Stomach (tissue), 9 donors: ENCODE data around the gene ZBTB49. TPM values are rescaled to one million over a fixed set of nuclear protein-coding genes. Genes with fewer than 3 reads are reported as not detected.

Experiments
- DNase-seq, 2 donors: peaks; one replicate each; pipeline versions ENCODE4 v3.0.0 to v3.0.0-alpha.2; 2013 to 2019
- H3K27ac ChIP-seq, 5 donors: fragments of 200-600 bp in 4 of 5; sonication (generic) in 4 of 5; one replicate each; pipeline ENCODE4 v1.5.1; 2013 to 2019; ENCODE audit warnings: mild to moderate bottlenecking in 1 of 5, moderate library complexity in 1 of 5
- H3K27me3 ChIP-seq, 3 donors: fragments of 200-600 bp; sonication (generic); one replicate each; pipeline ENCODE4 v1.5.1; 2017 to 2019; ENCODE audit warnings: mixed run types in 1 of 3
- H3K36me3 ChIP-seq, 4 donors: fragments of 200-600 bp; sonication (generic); 1 replicate in 3 of 4; 2 replicates in 1 of 4; pipeline ENCODE4 v1.5.1; 2016 to 2019
- H3K4me1 ChIP-seq, 4 donors: fragments of 200-600 bp; sonication (generic); one replicate each; pipeline ENCODE4 v1.5.1; 2016 to 2019
- H3K4me3 ChIP-seq, 4 donors: fragments of 200-600 bp; sonication (generic) in 3 of 4; one replicate each; pipeline ENCODE4 v1.5.1; 2016 to 2019; ENCODE audit warnings: mild to moderate bottlenecking in 1 of 4
- H3K9me3 ChIP-seq, 4 donors: fragments of 200-600 bp; sonication (generic); one replicate each; pipeline ENCODE4 v1.5.1; 2016 to 2019
- EP300 ChIP-seq: sonication (generic); formaldehyde crosslinking; IDR thresholded peaks from one replicate; pipeline ENCODE4 v1.6.1; 2017; ENCODE audit warnings: antibody characterized with exemption
- POLR2A ChIP-seq, 4 donors: fragments of 450-650 bp; IDR thresholded peaks; one replicate each; pipeline ENCODE4 v1.6.1; 2016; ENCODE audit warnings: antibody characterized with exemption in 4 of 4, control low read depth in 2 of 4, mild to moderate bottlenecking in 1 of 4, moderate library complexity in 1 of 4
- POLR2AphosphoS5 ChIP-seq, 3 donors: sonication (generic); formaldehyde crosslinking; IDR thresholded peaks; one replicate each; pipeline ENCODE4 v1.6.1; 2016; ENCODE audit warnings: antibody characterized with exemption in 3 of 3
- WGBS, 5 donors: extraction: QIAGEN DNeasy Blood & Tissue Kit in 3 of 5; methylation state at CpG; one replicate each; pipeline versions ENCODE4 v1.1.5 to v1.1.7; 2013 to 2018; 5-methylcytosine and 5-hydroxymethylcytosine counted together
- intact Hi-C: fragments of 100-400 bp; cut with DNase I; formaldehyde crosslinking; loops from one replicate; pipeline ENCODE4 v1.15.1; 2023; ENCODE audit warnings: low total_unique reads
- polyA plus RNA-seq, 3 donors: library from polyadenylated mRNA; stranded (reverse); fragments of 200-250 nt; gene quantifications; one replicate each; pipeline ENCODE4 v1.2.3, GENCODE V29; 2013
- total RNA-seq, 5 donors: library from RNA; depleted of rRNA; stranded (reverse); fragments of >200 nt; gene quantifications; one replicate each; pipeline versions ENCODE4 v1.1.0 to v1.2.3, GENCODE V29; 2014 to 2016
- TF ChIP-seq, protein P1 (sequence below), 7 experiments: fragments of 450-650 bp in 4 of 7; fragments of 200-600 bp in 3 of 7; sonication (generic) in 3 of 7; IDR thresholded peaks; one replicate each; pipeline ENCODE4 v1.5.1; 2016 to 2019; ENCODE audit warnings: antibody characterized with exemption in 7 of 7, control low read depth in 2 of 7, mild to moderate bottlenecking in 1 of 7
- donor health status: healthy with polysubstance abuse.
- donor health status: Bipolar disorder and iron deficiency.
- donor health status: healthy.

The ZBTB49 gene
- total and polyA plus RNA-seq, 8 donors, result 0.29 to 7.6 (median 2.7) TPM; not detected in 1

DNA sequence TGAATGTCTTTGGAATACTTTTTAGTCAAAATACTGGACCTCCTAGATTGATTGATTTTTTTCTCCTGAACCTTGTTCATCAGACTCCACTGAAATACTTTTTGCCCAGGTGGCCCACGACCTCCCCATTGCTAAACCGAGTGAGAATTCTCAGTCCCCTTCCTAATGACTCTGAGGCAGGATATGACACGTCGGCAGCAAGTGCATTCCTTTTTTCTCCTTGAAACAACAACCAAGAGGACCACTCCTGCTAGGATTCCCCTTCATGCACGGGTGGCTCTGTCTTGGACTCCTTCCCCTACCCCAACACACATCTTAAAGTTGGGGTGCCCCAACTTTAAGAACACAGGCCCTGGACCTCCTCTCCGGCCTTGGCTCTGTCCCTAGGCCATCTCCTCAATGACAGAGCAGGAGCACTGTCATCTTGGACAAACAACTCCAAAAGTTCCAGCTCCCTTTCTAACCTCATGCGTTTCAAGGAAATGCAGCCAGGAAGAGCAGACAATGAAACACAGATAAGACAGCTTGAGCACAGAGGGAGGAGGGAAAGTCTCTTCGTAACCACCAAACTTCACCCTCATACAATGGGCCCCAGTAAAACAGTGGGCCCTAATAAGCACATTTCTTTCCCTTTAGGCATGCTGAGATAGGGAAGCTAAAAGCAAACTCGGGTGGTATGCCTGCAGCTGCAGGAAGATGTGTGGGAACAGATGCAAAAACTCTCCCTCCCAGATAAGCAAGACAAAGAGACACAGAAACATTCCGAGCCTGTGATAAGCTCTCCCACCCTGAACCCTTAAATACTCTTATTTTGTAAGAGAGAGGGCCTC lies 33.9 kb downstream of the ZBTB49 start:
- H3K36me3 ChIP-seq, result peaks cover 16 to 40% (median 40%) of the 10 kb centered on the region in 4 donors
- TF ChIP-seq POLR2AphosphoS5 (IDR thresholded peaks at IDR 0.05), result no peak
- H3K4me3 ChIP-seq, result no peak overlapping the region
- H3K27me3 ChIP-seq, result peaks cover 0 to 6% (median 0%) of the 10 kb centered on the region in 3 donors
- H3K4me1 ChIP-seq, result no peaks in the 10 kb centered on the region
- H3K9me3 ChIP-seq, result no peaks in the 10 kb centered on the region
- 49 to 66% (median 53%) methylated on average over 10 of the region's 10 CpGs for WGBS, 5 donors
- H3K27ac ChIP-seq, result no peak overlapping the region
- no peak for DNase-seq
- intact Hi-C loops, result no loop called here

DNA sequence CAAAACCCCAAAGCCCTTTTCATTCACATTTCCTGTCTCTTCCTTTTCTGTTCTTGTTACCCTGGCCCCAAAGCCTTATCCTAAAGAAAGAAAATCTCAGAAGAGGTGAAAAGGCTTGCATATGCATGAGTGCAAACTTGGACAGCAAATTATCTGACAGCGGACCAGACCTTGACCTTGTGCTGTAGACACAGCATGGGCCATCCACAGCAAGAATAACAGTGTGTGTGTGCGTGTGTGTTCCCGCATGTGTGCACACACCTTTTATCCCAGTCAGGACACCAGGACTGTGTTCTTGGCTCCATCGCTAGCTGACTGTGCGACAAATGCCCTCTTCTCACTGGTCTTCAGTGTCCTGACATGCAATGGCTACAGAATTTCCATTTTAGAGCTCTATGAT lies 35.3 kb downstream of the ZBTB49 start:
- H3K36me3 ChIP-seq, result peaks cover 10 to 26% (median 26%) of the 10 kb centered on the region in 4 donors
- H3K27me3 ChIP-seq, result peaks cover 0 to 6% (median 0%) of the 10 kb centered on the region in 3 donors
- no peak overlapping the region for H3K27ac ChIP-seq
- no peaks in the 10 kb centered on the region for H3K4me1 ChIP-seq
- TF ChIP-seq, protein P1, sequence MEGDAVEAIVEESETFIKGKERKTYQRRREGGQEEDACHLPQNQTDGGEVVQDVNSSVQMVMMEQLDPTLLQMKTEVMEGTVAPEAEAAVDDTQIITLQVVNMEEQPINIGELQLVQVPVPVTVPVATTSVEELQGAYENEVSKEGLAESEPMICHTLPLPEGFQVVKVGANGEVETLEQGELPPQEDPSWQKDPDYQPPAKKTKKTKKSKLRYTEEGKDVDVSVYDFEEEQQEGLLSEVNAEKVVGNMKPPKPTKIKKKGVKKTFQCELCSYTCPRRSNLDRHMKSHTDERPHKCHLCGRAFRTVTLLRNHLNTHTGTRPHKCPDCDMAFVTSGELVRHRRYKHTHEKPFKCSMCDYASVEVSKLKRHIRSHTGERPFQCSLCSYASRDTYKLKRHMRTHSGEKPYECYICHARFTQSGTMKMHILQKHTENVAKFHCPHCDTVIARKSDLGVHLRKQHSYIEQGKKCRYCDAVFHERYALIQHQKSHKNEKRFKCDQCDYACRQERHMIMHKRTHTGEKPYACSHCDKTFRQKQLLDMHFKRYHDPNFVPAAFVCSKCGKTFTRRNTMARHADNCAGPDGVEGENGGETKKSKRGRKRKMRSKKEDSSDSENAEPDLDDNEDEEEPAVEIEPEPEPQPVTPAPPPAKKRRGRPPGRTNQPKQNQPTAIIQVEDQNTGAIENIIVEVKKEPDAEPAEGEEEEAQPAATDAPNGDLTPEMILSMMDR (IDR thresholded peaks at IDR 0.05), result no peak
- no peak for TF ChIP-seq POLR2AphosphoS5 (IDR thresholded peaks at IDR 0.05)
- no peak for TF ChIP-seq POLR2A (IDR thresholded peaks at IDR 0.05)
- no peak for TF ChIP-seq EP300
- 87 to 98% (median 94%) methylated on average over 5 of the region's 5 CpGs for WGBS, 5 donors
- H3K4me3 ChIP-seq, result no peak overlapping the region
- intact Hi-C loops, result no loop called here
- H3K9me3 ChIP-seq, result no peaks in the 10 kb centered on the region
- DNase-seq, result no peak

DNA sequence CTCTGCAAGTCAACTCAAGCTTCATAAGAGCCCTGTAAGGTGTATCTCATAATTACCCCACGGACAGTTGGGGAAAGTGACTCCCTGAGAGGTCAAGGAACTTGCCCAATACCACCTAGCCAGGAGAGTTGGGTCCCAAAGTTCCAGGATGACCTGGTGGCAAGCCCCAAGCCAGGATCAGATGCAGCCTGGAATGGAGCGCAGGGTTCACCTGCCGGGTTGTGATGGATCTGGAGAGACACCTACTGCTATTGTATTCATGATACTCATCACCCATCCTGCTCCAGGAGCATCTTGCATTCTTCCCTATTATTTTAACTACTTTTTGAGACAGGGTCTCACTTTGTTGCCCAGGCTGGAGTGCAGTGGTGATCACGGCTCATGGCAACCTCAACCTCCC lies 36.1 kb downstream of the ZBTB49 start:
- no peaks in the 10 kb centered on the region for H3K4me1 ChIP-seq
- no peak overlapping the region for H3K27ac ChIP-seq
- TF ChIP-seq, protein P1 (IDR thresholded peaks at IDR 0.05), result no peak
- TF ChIP-seq POLR2AphosphoS5 (IDR thresholded peaks at IDR 0.05) (no peak), POLR2A (IDR thresholded peaks at IDR 0.05) (no peak), EP300 (no peak)
- no peak for DNase-seq
- H3K9me3 ChIP-seq, result no peaks in the 10 kb centered on the region
- peaks cover 0 to 6% (median 0%) of the 10 kb centered on the region in 3 donors for H3K27me3 ChIP-seq
- no peak overlapping the region for H3K4me3 ChIP-seq
- intact Hi-C loops, result no loop called here
- WGBS, 5 donors, result 87 to 95% (median 91%) methylated on average over 4 of the region's 4 CpGs
- H3K36me3 ChIP-seq, result peaks cover 2 to 18% (median 17%) of the 10 kb centered on the region in 4 donors

DNA sequence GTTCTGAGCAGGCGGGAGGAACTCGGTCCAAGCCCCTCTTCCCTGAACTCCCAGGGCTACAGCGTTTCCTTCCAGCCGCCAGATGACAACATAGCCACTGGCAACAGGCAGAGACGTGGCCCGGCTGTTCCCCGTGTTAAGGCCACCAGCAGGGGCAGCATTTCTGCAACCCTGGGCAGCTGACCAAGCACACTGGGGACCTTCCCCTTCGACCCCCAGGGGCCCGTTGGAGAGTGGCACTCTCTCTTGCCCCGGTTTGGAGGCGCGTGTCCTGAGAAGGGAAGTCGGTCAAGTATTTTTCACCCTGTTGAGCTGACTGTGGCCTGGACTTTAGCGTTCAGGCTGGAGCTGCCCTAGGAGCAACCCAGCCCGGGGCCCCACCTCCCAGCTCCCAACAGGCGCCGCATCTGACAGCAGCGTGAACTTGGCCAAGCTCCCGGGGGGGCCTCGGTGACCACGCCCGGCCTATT lies 37.6 kb downstream of the ZBTB49 start:
- H3K9me3 ChIP-seq, result no peaks in the 10 kb centered on the region
- no peaks in the 10 kb centered on the region for H3K4me1 ChIP-seq
- WGBS, 5 donors, result 30 to 41% (median 36%) methylated on average over 16 to 22 of the region's 22 CpGs
- no peak overlapping the region for H3K27ac ChIP-seq
- peak in 1 of 2 donors; percentile 63 for DNase-seq
- peaks cover 0 to 6% (median 0%) of the 10 kb centered on the region in 3 donors for H3K27me3 ChIP-seq
- no peak for TF ChIP-seq POLR2A (IDR thresholded peaks at IDR 0.05)
- TF ChIP-seq POLR2AphosphoS5 (IDR thresholded peaks at IDR 0.05), result no peak
- TF ChIP-seq, protein P1 (IDR thresholded peaks at IDR 0.05), result no peak
- TF ChIP-seq EP300, result no peak
- H3K36me3 ChIP-seq, result peaks cover 0 to 3% (median 2%) of the 10 kb centered on the region in 4 donors
- no peak overlapping the region for H3K4me3 ChIP-seq
- intact Hi-C loops, result no loop called here
